ENCODE measurements around the gene BCOR. TPM values are rescaled to one million over a fixed set of nuclear protein-coding genes. Genes with fewer than 3 reads are reported as not detected.

BCOR gene
- total RNA-seq, 1 experiment from 2014 or later = 134 TPM

GRCh38 chrX:40003071-40003427 is 94.7 kb downstream of the BCOR start:
- peaks cover 14% of the 10 kb centered on the region for H3K4me1 ChIP-seq (ENCODE audit: insufficient read depth, low read length)
- Mint-ChIP-seq H3K27ac (no peak overlapping the region), H3K27me3 (ENCODE audit: low read depth) (peaks cover 68% of the 10 kb centered on the region), H3K36me3 (ENCODE audit: insufficient read depth in 1 of 3, low read depth in 3 of 3) (peaks cover 5 to 12% (median 6%) of the 10 kb centered on the region in 3 experiments; a peak in 4 of 7 replicates), H3K4me1 (peaks cover 34 to 37% of the 10 kb centered on the region in 2 experiments), H3K4me3 (no peak overlapping the region; a peak in 1 of 5 replicates), H3K9me3 (peaks cover 65 to 66% of the 10 kb centered on the region in 2 experiments)
- no peak for DNase-seq
- no peak for TF ChIP-seq CTCF (conservative IDR thresholded peaks at IDR 0.05)
- H3K23ac ChIP-seq (ENCODE audit: insufficient read length, low read depth, low read length) = no peak overlapping the region
- H4K20me1 ChIP-seq (ENCODE audit: control insufficient read depth, insufficient read depth, insufficient read length) = no peaks in the 10 kb centered on the region
- no peak overlapping the region for H2BK12ac ChIP-seq (ENCODE audit: insufficient read length, low read depth, low read length)
- no peak overlapping the region for H2AFZ ChIP-seq (ENCODE audit: low read length)
- no peak overlapping the region for H2BK5ac ChIP-seq (ENCODE audit: insufficient read length, low read length)
- no peak overlapping the region for H2AK5ac ChIP-seq (ENCODE audit: insufficient read length, low read length)
- H3K14ac ChIP-seq (ENCODE audit: insufficient read depth, low read length) = no peak overlapping the region
- no CpG with 5 or more reads among the region's 4 CpGs for WGBS (ENCODE audit: extremely low coverage, insufficient read length, low lambda C conversion rate)
- H4K5ac ChIP-seq (ENCODE audit: insufficient read length, low read depth, low read length) = no peak overlapping the region
- H3K79me1 ChIP-seq (ENCODE audit: insufficient read depth, low read depth, low read length, poor library complexity, severe bottlenecking) = no peaks in the 10 kb centered on the region
- H3K4ac ChIP-seq (ENCODE audit: low read depth, low read length) = no peak overlapping the region
- H3K79me2 ChIP-seq (ENCODE audit: insufficient read depth, low read length) = no peaks in the 10 kb centered on the region
- H2BK15ac ChIP-seq (ENCODE audit: low read depth, low read length) = no peak overlapping the region
- peaks cover 11% of the 10 kb centered on the region for H3K23me2 ChIP-seq (ENCODE audit: insufficient read length, low read depth, low read length, poor library complexity, severe bottlenecking)
- H2BK120ac ChIP-seq (ENCODE audit: low read depth, low read length, poor library complexity, severe bottlenecking) = no peak overlapping the region
- H3K27ac ChIP-seq (ENCODE audit: insufficient read length, low read depth, low read length) = no peak overlapping the region
- no peak overlapping the region for H2BK20ac ChIP-seq (ENCODE audit: low read depth, low read length, poor library complexity, severe bottlenecking)
- H3K4me2 ChIP-seq (ENCODE audit: insufficient read depth, insufficient read length, low read length) = no peak overlapping the region
- H3K9me3 ChIP-seq (ENCODE audit: control insufficient read depth, low read depth, low read length) = no peaks in the 10 kb centered on the region
- H4K91ac ChIP-seq (ENCODE audit: insufficient read length, low read depth, low read length) = no peak overlapping the region
- H4K8ac ChIP-seq (replicated peaks; ENCODE audit: insufficient read length, low read depth, low read length) = no peak overlapping the region
- no peak overlapping the region for H3K18ac ChIP-seq (ENCODE audit: insufficient read length, low read depth, low read length)
- H3K9ac ChIP-seq (ENCODE audit: extremely low read depth, insufficient read length, low read length) = no peak overlapping the region
- H3K56ac ChIP-seq (ENCODE audit: insufficient read length, low read depth, low read length) = no peak overlapping the region
- no peak overlapping the region for H3T11ph ChIP-seq (ENCODE audit: low read length)
- peaks cover 13% of the 10 kb centered on the region; the same call in 1 of the 2 replicates for H3K27me3 ChIP-seq (ENCODE audit: insufficient read depth, low read length)

All from H9 (cell line).